ENCODE results near the gene TBXA2R.

Gene TBXA2R

DNA sequence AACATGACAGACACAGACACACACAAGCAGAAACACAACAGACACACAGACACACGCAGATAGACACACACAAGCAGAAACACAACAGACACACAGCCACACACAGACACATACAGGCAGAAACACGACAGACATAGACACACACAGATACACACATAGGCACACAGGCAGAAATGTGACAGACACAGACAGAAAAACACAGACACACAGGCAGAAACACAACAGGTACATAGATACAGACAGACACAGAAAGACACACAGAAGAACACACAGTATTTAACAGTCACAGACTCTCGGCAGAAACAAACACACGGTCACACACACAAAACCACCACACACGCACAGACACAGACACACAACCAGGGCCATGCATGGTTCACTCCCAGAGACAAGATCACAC is 905 bp downstream of the TBXA2R start:
- TF ChIP-seq POLR2A (IDR thresholded peaks at IDR 0.05; ENCODE audit: extremely low read depth, insufficient read length) (no peak), MYC (IDR thresholded peaks at IDR 0.05; ENCODE audit: low read depth, low read length) (no peak)
- TF ChIP-seq, protein P1, sequence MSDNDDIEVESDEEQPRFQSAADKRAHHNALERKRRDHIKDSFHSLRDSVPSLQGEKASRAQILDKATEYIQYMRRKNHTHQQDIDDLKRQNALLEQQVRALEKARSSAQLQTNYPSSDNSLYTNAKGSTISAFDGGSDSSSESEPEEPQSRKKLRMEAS (IDR thresholded peaks at IDR 0.05; ENCODE audit: low read depth, low read length), result no peak
- TF ChIP-seq, protein P2, sequence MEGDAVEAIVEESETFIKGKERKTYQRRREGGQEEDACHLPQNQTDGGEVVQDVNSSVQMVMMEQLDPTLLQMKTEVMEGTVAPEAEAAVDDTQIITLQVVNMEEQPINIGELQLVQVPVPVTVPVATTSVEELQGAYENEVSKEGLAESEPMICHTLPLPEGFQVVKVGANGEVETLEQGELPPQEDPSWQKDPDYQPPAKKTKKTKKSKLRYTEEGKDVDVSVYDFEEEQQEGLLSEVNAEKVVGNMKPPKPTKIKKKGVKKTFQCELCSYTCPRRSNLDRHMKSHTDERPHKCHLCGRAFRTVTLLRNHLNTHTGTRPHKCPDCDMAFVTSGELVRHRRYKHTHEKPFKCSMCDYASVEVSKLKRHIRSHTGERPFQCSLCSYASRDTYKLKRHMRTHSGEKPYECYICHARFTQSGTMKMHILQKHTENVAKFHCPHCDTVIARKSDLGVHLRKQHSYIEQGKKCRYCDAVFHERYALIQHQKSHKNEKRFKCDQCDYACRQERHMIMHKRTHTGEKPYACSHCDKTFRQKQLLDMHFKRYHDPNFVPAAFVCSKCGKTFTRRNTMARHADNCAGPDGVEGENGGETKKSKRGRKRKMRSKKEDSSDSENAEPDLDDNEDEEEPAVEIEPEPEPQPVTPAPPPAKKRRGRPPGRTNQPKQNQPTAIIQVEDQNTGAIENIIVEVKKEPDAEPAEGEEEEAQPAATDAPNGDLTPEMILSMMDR (IDR thresholded peaks at IDR 0.05; ENCODE audit: low read depth, low read length), result no peak
- no peak overlapping the region for H3K4me3 ChIP-seq (ENCODE audit: low read depth, low read length)
- no peak for DNase-seq (ENCODE audit: low read depth)

DNA sequence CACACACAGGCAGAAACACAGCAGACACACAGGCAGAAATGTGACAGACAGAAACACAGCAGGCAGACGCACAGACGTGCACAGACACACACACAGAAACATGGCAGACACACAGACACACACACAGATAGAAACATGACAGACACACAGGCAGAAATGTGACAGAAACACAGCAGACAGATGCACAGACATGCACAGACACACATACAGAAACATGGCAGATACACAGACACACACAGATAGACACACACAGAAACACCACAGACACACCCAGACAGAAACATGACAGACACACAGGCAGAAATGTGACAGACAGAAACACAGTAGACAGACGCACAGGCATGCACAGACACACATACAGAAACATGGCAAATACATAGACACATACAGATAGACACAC is 1.3 kb downstream of the TBXA2R start:
- TF ChIP-seq MYC (IDR thresholded peaks at IDR 0.05; ENCODE audit: low read depth, low read length) (no peak), POLR2A (IDR thresholded peaks at IDR 0.05; ENCODE audit: extremely low read depth, insufficient read length) (no peak)
- TF ChIP-seq, protein P2 (IDR thresholded peaks at IDR 0.05; ENCODE audit: low read depth, low read length), result no peak
- TF ChIP-seq, protein P1 (IDR thresholded peaks at IDR 0.05; ENCODE audit: low read depth, low read length), result no peak
- DNase-seq (ENCODE audit: low read depth), result no peak
- no peak overlapping the region for H3K4me3 ChIP-seq (ENCODE audit: low read depth, low read length)

DNA sequence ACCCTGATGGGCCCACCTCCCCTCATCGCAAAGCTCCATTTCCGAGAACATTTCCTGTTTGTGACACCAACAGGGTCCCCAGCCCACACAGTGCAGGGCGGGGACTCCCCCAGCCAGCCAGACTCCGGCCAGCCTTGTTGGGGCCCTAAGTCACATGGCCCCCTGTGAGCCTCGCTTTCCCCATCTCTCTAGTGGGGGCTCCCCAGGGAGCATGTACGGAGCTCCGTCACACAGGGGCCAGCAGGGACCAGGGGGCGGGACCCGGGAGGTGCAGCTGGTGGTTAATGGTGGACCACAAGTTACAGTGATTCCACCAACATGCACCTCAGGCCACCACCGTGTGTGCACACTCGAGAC is 1.7 kb downstream of the TBXA2R start:
- no peak overlapping the region for H3K4me3 ChIP-seq (ENCODE audit: low read depth, low read length)

DNA sequence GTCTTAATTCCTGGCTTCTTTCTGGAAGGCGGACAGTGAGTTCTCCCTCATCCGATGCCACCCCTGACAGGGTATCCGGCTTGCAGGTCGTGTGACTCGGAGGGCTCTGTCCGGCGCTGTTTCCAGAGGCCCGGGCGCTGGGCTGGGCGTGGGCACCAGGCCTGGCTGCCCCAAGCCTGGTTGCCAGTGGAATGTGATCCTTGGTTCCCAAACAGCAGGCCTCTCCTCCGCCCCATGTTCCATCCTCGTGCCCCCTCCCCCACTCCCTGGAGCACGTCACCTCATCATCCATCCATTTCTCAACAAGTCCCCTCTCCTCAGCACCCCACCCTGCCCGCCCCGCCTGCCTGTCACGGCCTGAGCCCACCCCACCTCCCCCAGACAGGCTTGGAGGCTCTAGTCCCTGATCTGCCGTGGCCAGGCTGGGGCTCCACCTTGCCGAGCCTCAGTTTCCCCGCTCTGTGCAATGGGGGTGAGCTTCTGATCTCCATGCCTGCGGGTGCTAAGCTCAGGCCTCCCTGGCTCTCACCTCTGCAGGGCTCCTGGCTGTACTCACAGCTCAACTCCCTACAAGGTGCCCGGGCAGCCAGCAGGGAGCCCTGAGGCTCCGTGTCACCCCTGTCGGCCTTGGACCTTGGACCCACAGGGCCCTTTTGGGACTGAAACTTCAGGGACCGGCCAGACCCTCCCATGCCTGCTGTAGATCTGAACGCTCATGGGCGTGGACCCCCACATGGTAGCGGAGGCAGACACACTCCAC is 2.3 kb downstream of the TBXA2R start:
- TF ChIP-seq, protein P2 (IDR thresholded peaks at IDR 0.05; ENCODE audit: low read depth, low read length), result no peak
- peak; percentile 19 for TF ChIP-seq POLR2A (IDR thresholded peaks at IDR 0.05; ENCODE audit: extremely low read depth, insufficient read length)
- DNase-seq (ENCODE audit: low read depth), result no peak
- no peak overlapping the region for H3K4me3 ChIP-seq (ENCODE audit: low read depth, low read length)

More for the DNA sequence above, 1.7 kb downstream of the TBXA2R start:
- DNase-seq (ENCODE audit: low read depth), result peak; percentile 79
- TF ChIP-seq, protein P1 (IDR thresholded peaks at IDR 0.05; ENCODE audit: low read depth, low read length), result peak; percentile 32; the same call in 1 of the 2 replicates
- TF ChIP-seq MYC (IDR thresholded peaks at IDR 0.05; ENCODE audit: low read depth, low read length), result peak; percentile 59
- TF ChIP-seq, protein P2 (IDR thresholded peaks at IDR 0.05; ENCODE audit: low read depth, low read length), result no peak

DNA sequence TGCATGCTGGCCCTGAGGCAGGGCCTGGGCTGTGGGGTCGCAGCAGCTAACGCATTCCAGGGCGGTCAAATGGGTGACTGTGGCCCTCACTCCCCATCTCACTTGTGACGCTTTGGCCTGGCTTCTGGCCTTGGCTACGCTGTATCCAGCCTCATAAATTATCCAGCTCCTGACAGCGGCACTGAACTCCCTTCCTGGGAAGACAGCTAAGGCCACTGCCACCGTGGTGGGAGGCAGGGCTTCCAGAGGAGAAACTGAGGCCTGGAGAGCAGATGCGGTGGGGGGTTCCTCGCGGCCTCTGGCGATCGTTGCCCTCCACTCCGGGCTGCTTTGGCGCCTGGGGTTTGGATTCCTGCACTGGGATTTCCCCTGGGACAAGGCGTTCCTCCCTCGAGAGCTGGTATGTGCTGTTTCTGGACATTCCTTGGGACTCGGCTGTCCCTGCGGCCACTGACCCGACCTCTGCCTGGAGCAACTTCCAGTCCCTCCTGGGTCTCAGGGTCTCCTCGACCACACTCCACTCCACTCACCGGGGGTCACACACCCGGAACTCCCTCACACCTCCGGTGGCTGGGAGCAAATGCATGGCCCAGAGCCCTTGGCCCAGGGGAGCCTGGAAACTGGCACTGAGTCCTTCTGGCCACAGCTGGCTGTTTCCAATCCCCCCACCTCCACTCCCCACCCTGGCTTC is 3.4 kb downstream of the TBXA2R start:
- TF ChIP-seq, protein P2 (IDR thresholded peaks at IDR 0.05; ENCODE audit: low read depth, low read length), result no peak
- no peak for DNase-seq (ENCODE audit: low read depth)
- no peak overlapping the region for H3K4me3 ChIP-seq (ENCODE audit: low read depth, low read length)

DNA sequence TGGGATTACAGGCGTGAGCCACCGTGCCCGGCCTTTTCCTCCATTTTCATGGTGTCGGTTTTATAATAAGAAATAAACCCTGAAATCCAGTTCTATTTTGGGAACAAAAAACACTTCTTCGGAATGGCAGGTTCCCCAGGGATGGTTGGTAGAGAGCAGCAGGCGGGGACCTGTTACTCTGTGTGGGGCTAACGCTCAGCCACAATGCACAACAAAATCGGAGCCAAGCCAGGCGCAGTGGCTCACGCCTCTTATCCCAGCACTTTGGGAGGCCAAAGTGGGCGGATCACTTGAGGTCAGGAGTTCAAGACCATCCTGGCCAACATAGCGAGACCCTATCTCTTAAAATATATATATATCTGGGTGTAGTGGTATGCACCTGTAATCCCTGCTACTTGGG is 5.7 kb downstream of the TBXA2R start:
- TF ChIP-seq, protein P1 (IDR thresholded peaks at IDR 0.05; ENCODE audit: low read depth, low read length), result no peak
- TF ChIP-seq MYC (IDR thresholded peaks at IDR 0.05; ENCODE audit: low read depth, low read length) (no peak), POLR2A (IDR thresholded peaks at IDR 0.05; ENCODE audit: extremely low read depth, insufficient read length) (no peak)
- TF ChIP-seq, protein P2 (IDR thresholded peaks at IDR 0.05; ENCODE audit: low read depth, low read length), result no peak
- no peak overlapping the region for H3K4me3 ChIP-seq (ENCODE audit: low read depth, low read length)
- DNase-seq (ENCODE audit: low read depth), result no peak

Data from NB4 (cell line).